H1 (cell line): ENCODE results near the gene ENAH. TPM values are rescaled to one million over a fixed set of nuclear protein-coding genes. Genes with fewer than 3 reads are reported as not detected.

ENCODE experiments used
- CTCF ChIA-PET: fragments of 300-600 bp; sonication (Branson Sonifier 250); formaldehyde crosslinking; loops from one replicate; lab custom pipeline; 2021; ENCODE audit not compliant: partially characterized antibody; lab: Charles Lee
- POLR2A ChIA-PET: fragments of 300-600 bp; sonication (Branson Sonifier 250); formaldehyde crosslinking; loops from one replicate; lab custom pipeline; 2021; ENCODE audit warnings: inconsistent platforms; ENCODE audit not compliant: partially characterized antibody; lab: Charles Lee
- DNase-seq, 2 experiments: peaks; one replicate each; pipeline versions ENCODE4 v3.0.0 to v3.0.0-alpha.2; 2010 to 2022; ENCODE audit warnings: low spot score in 2 of 2, low read depth in 1 of 2, mixed read lengths in 1 of 2
- FAIRE-seq: peaks from 2 replicates; lab custom pipeline; 2011; peaks lifted over from hg19 to GRCh38; lab: Jason Lieb, UNC
- H2AFZ ChIP-seq: 2 replicates; pipeline ENCODE4 v1.8.1; 2012; ENCODE audit warnings: low read length, inconsistent platforms
- H2AK5ac ChIP-seq: 2 replicates; pipeline ENCODE4 v1.6.1; 2013; ENCODE audit warnings: low read depth, low read length
- H2BK120ac ChIP-seq: replicated peaks from 2 replicates; pipeline ENCODE3; 2013; ENCODE audit warnings: low read depth, low read length, inconsistent platforms
- H2BK12ac ChIP-seq: 2 replicates; pipeline ENCODE4 v1.6.1; 2013; ENCODE audit warnings: low read depth, low read length
- H2BK15ac ChIP-seq: 2 replicates; pipeline ENCODE4 v1.6.1; 2013; ENCODE audit warnings: low read length
- H2BK20ac ChIP-seq: 2 replicates; pipeline ENCODE4 v1.6.1; 2013; ENCODE audit warnings: low read length
- H2BK5ac ChIP-seq: 2 replicates; pipeline ENCODE4 v1.6.1; 2013; ENCODE audit warnings: low read depth, low read length
- H3K14ac ChIP-seq: 2 replicates; pipeline ENCODE4 v1.6.1; 2013; ENCODE audit warnings: inconsistent platforms; ENCODE audit not compliant: insufficient read length
- H3K18ac ChIP-seq: 2 replicates; pipeline ENCODE4 v1.6.1; 2013; ENCODE audit warnings: low read length; ENCODE audit errors: extremely low read depth
- H3K23ac ChIP-seq: 2 replicates; pipeline ENCODE4 v1.6.1; 2013; ENCODE audit warnings: inconsistent platforms; ENCODE audit not compliant: insufficient read length
- H3K23me2 ChIP-seq: 2 replicates; pipeline ENCODE4 v1.6.1; 2013; ENCODE audit warnings: low read depth, low read length
- H3K27ac ChIP-seq: 2 replicates; pipeline ENCODE4 v1.6.1; 2011; ENCODE audit warnings: low read depth, low read length, inconsistent platforms
- H3K27me3 ChIP-seq, 4 experiments: replicated peaks in 1 of 4; 1 replicate in 1 of 4; 2 replicates in 3 of 4; pipeline versions ENCODE4 v1.6.1 to v1.8.1; 2011 to 2013; ENCODE audit warnings: low read length in 3 of 4, mild to moderate bottlenecking in 3 of 4, inconsistent platforms in 2 of 4, mixed read lengths in 2 of 4, moderate library complexity in 1 of 4; ENCODE audit not compliant: control insufficient read depth in 3 of 4, insufficient read depth in 3 of 4; ENCODE audit errors: extremely low read depth in 1 of 4
- H3K36me3 ChIP-seq, 4 experiments: 2 replicates each; pipeline versions ENCODE4 v1.6.1 to v1.8.1; 2011 to 2013; ENCODE audit warnings: mild to moderate bottlenecking in 4 of 4, low read length in 3 of 4, moderate library complexity in 2 of 4, control low read depth in 1 of 4, inconsistent platforms in 1 of 4; ENCODE audit not compliant: insufficient read depth in 4 of 4, control insufficient read depth in 2 of 4
- H3K4ac ChIP-seq: replicated peaks from 2 replicates; pipeline ENCODE3; 2013; ENCODE audit warnings: low read length, low read depth, mixed read lengths, inconsistent platforms; ENCODE audit not compliant: insufficient read length
- H3K4me1 ChIP-seq, 4 experiments: replicated peaks in 1 of 4; 1 replicate in 1 of 4; 2 replicates in 3 of 4; pipeline versions ENCODE4 v1.6.1 to v1.8.1; 2011 to 2013; ENCODE audit warnings: low read length in 3 of 4, inconsistent platforms in 2 of 4, mixed read lengths in 1 of 4; ENCODE audit not compliant: insufficient read depth in 4 of 4, control insufficient read depth in 3 of 4
- H3K4me2 ChIP-seq, 2 experiments: 2 replicates each; pipeline versions ENCODE4 v1.6.1 to v1.8.1; 2011 to 2013; ENCODE audit warnings: low read depth in 2 of 2, low read length in 2 of 2, control low read depth in 1 of 2, inconsistent platforms in 1 of 2, mild to moderate bottlenecking in 1 of 2; ENCODE audit not compliant: insufficient read depth in 1 of 2
- H3K4me3 ChIP-seq, 4 experiments: fragments of 200-600, 300-600 bp in 1 of 4; sonication (generic), shearing (Covaris generic), sonication (Bioruptor Twin) in 1 of 4; 2 replicates each; pipeline versions ENCODE4 v1.5.1 to v1.8.1; 2011 to 2016; ENCODE audit warnings: low read length in 4 of 4, low read depth in 3 of 4, control low read depth in 2 of 4, inconsistent platforms in 2 of 4, mild to moderate bottlenecking in 2 of 4, mixed read lengths in 1 of 4, moderate library complexity in 1 of 4; ENCODE audit not compliant: insufficient read depth in 2 of 4; ENCODE audit errors: extremely low read depth in 1 of 4
- H3K56ac ChIP-seq: replicated peaks from 2 replicates; pipeline ENCODE3; 2013; ENCODE audit warnings: low read depth, mild to moderate bottlenecking, mixed read lengths, low read length, inconsistent platforms; ENCODE audit not compliant: insufficient read length
- H3K79me1 ChIP-seq: 2 replicates; pipeline ENCODE4 v1.6.1; 2013; ENCODE audit warnings: low read depth, low read length, control low read depth
- H3K79me2 ChIP-seq, 2 experiments: 2 replicates each; pipeline versions ENCODE4 v1.6.1 to v1.8.1; 2012 to 2013; ENCODE audit warnings: low read length in 2 of 2, mild to moderate bottlenecking in 2 of 2, inconsistent platforms in 1 of 2; ENCODE audit not compliant: insufficient read depth in 2 of 2, control insufficient read depth in 1 of 2
- H3K9ac ChIP-seq, 4 experiments: replicated peaks in 1 of 4; 1 replicate in 1 of 4; 2 replicates in 3 of 4; pipeline versions ENCODE4 v1.6.1 to v1.8.1; 2011 to 2013; ENCODE audit warnings: low read depth in 3 of 4, low read length in 3 of 4, control low read depth in 2 of 4, mild to moderate bottlenecking in 2 of 4, moderate library complexity in 2 of 4, inconsistent platforms in 1 of 4; ENCODE audit errors: extremely low read depth in 1 of 4
- H3K9me3 ChIP-seq, 2 experiments: 2 replicates each; pipeline versions ENCODE4 v1.6.1 to v1.8.1; 2012 to 2013; ENCODE audit warnings: mild to moderate bottlenecking in 2 of 2, moderate library complexity in 2 of 2, control low read depth in 1 of 2, inconsistent platforms in 1 of 2, low read depth in 1 of 2, low read length in 1 of 2, mixed read lengths in 1 of 2; ENCODE audit not compliant: insufficient read depth in 2 of 2
- H4K20me1 ChIP-seq, 2 experiments: replicated peaks in 1 of 2; 2 replicates each; pipeline versions ENCODE3 to v1.8.1; 2011 to 2013; ENCODE audit warnings: inconsistent platforms in 2 of 2, low read length in 2 of 2, mild to moderate bottlenecking in 1 of 2; ENCODE audit not compliant: insufficient read depth in 2 of 2, control insufficient read depth in 1 of 2
- H4K5ac ChIP-seq: 2 replicates; pipeline ENCODE4 v1.6.1; 2013; ENCODE audit warnings: low read length, low read depth, mixed read lengths, inconsistent platforms; ENCODE audit not compliant: insufficient read length
- H4K8ac ChIP-seq: 2 replicates; pipeline ENCODE4 v1.8.0; 2013; ENCODE audit warnings: mild to moderate bottlenecking, moderate library complexity, low read length, inconsistent platforms; ENCODE audit not compliant: insufficient read depth; ENCODE audit errors: extremely low read depth
- H4K91ac ChIP-seq: replicated peaks from 2 replicates; pipeline ENCODE3; 2013; ENCODE audit warnings: low read length, mixed read lengths, inconsistent platforms; ENCODE audit not compliant: insufficient read length
- BRCA1 ChIP-seq: IDR thresholded peaks from 2 replicates; pipeline ENCODE4 v1.6.1; 2012; ENCODE audit warnings: low read depth, low read length, improper control_type of control experiment
- EZH2 ChIP-seq: fragments of 200-600 bp; sonication (generic); IDR thresholded peaks from 2 replicates; pipeline ENCODE4 v1.7.1; 2012; ENCODE audit warnings: low read depth, mild to moderate bottlenecking, moderate library complexity, low read length, inconsistent platforms; ENCODE audit not compliant: severe bottlenecking
- HDAC2 ChIP-seq, 2 experiments: fragments of 300-600 bp in 1 of 2; sonication (generic) in 1 of 2; IDR thresholded peaks; 2 replicates each; pipeline ENCODE4 v1.6.1; 2011 to 2012; ENCODE audit warnings: low read depth in 2 of 2, low read length in 2 of 2, mild to moderate bottlenecking in 2 of 2, moderate library complexity in 2 of 2, borderline replicate concordance in 1 of 2, inconsistent platforms in 1 of 2
- POU5F1 ChIP-seq: IDR thresholded peaks from 2 replicates; pipeline ENCODE4 v1.6.1; 2011; ENCODE audit warnings: low read depth, mild to moderate bottlenecking, low read length, moderate library complexity
- SUZ12 ChIP-seq: fragments of 200-600 bp; sonication (generic); IDR thresholded peaks from 2 replicates; pipeline ENCODE4 v1.6.1; 2012; ENCODE audit warnings: mild to moderate bottlenecking, inconsistent platforms, low read length, moderate library complexity, mixed read lengths
- TCF12 ChIP-seq: IDR thresholded peaks from 2 replicates; pipeline ENCODE4 v1.6.1; 2011; ENCODE audit warnings: low read depth, mild to moderate bottlenecking, low read length
- WGBS, 2 experiments: shearing (Covaris generic) in 1 of 2; methylation state at CpG; one replicate each; pipeline versions ENCODE4 v1.1.6 to v1.1.7; 2013 to 2015; ENCODE audit warnings: low lambda C conversion rate in 2 of 2, mixed read lengths in 2 of 2, inconsistent platforms in 1 of 2, low coverage in 1 of 2, missing lambda C conversion rate in 1 of 2; ENCODE audit not compliant: insufficient replicate concordance in 2 of 2, insufficient coverage in 1 of 2, insufficient read length in 1 of 2; ENCODE audit errors: extremely low coverage in 1 of 2, missing lambda C conversion rate in 1 of 2; 5-methylcytosine and 5-hydroxymethylcytosine counted together
- polyA plus RNA-seq, 7 experiments: library from polyadenylated mRNA; depleted of rRNA in 3 of 7; stranded (reverse) in 5 of 7; unstranded in 2 of 7; fragments of >200 nt in 5 of 7; fragments of 200-250 nt in 2 of 7; gene quantifications; 1 replicate in 5 of 7; 2 replicates in 1 of 7; 4 replicates in 1 of 7; pipeline versions ENCODE4 v1.2.1 to v1.2.3, GENCODE V29; 2011 to 2013; ENCODE audit warnings: missing spikeins in 2 of 7, mixed read lengths in 2 of 7
- total RNA-seq: library from RNA; stranded (reverse); fragmentation: NEBNext Ultra II Directional; extraction: Animal tissue kit (Norgen Biotek cat#: 25700); gene quantifications from 2 replicates; pipeline ENCODE4 v1.2.1, GENCODE V29; 2021

ENAH gene
- total and polyA plus RNA-seq, 2 of the 8 experiments (the other 6 are each of a cell fraction or from before 2014, with no cell fraction given): 39.1 to 335 TPM

DNA sequence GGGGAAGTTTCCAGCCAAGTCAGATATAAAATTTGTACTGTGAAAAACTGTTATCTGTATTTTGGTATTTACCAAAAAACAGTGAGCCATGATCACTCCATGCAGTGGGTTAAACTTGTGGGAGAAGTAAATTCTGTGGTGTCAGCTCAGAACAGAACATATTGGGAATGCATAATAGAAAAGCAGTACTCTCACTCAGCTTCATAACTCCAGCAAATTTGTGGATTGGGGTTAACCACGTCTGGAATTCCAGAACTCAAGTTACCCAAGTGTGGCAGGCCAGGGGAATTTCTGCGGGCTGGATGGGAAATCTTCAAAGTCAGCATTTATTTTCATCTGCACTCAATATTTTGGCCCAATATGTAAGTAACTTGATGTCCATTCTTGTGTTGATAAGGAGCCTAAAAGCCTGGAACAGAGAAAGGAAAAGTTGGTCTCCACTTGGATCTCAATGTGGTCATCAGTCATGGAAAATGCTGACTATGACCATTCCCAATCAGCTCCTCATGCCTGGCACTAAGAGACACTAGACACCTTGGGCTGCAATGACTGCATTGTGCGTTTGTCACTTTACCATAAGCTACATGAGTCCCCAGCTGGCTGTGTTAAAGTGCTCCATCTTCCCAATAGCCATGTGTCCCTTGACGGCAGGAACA, 39.1 kb upstream of the ENAH start:
- DNase-seq: no peak
- no peak for TF ChIP-seq TCF12
- no peak for TF ChIP-seq SUZ12
- no peak for TF ChIP-seq EZH2
- TF ChIP-seq HDAC2 (IDR thresholded peaks at IDR 0.05; ENCODE audit: borderline replicate concordance in 1 of 2, low read depth in 2 of 2, low read length in 2 of 2): no peak
- TF ChIP-seq POU5F1: no peak
- no peak for TF ChIP-seq BRCA1

More for the DNA sequence above, 39.1 kb upstream of the ENAH start:
- H3K14ac ChIP-seq: no peak overlapping the region
- WGBS, 2 experiments: 95% methylated on average over 4 of the region's 4 CpGs; no CpG with 5 or more reads in 1 of the 2 experiments
- H4K5ac ChIP-seq: no peak overlapping the region
- H4K91ac ChIP-seq: no peak overlapping the region
- H2BK5ac ChIP-seq: no peak overlapping the region
- no peaks in the 10 kb centered on the region for H3K27me3 ChIP-seq
- no peak overlapping the region for H2AK5ac ChIP-seq
- no peaks in the 10 kb centered on the region for H3K23me2 ChIP-seq
- H3K56ac ChIP-seq: no peak overlapping the region
- no peaks in the 10 kb centered on the region for H3K79me2 ChIP-seq
- no peak overlapping the region for H3K18ac ChIP-seq
- H3K4me3 ChIP-seq: no peak overlapping the region
- H3K9me3 ChIP-seq: no peaks in the 10 kb centered on the region
- no peaks in the 10 kb centered on the region for H3K79me1 ChIP-seq
- no peak for FAIRE-seq
- H3K4ac ChIP-seq: no peak overlapping the region
- H2BK20ac ChIP-seq: no peak overlapping the region
- no peaks in the 10 kb centered on the region for H3K4me1 ChIP-seq
- no peak overlapping the region for H3K9ac ChIP-seq
- no peaks in the 10 kb centered on the region for H4K20me1 ChIP-seq
- H3K27ac ChIP-seq: no peak overlapping the region
- no peak overlapping the region for H2BK12ac ChIP-seq
- H3K36me3 ChIP-seq: no peaks in the 10 kb centered on the region
- no peak overlapping the region for H3K4me2 ChIP-seq
- no peak overlapping the region for H2BK120ac ChIP-seq
- H3K23ac ChIP-seq: no peak overlapping the region
- no peak overlapping the region for H2AFZ ChIP-seq
- no peak overlapping the region for H4K8ac ChIP-seq
- H2BK15ac ChIP-seq: no peak overlapping the region
- CTCF ChIA-PET: interaction anchor here (0.6 to 2.2 kb wide), 9 partner anchors 15 to 217 kb away, joined by 3 to 5 read pairs (median 3); no protein-coding TSS in a partner anchor
- POLR2A ChIA-PET: no interaction called here
